NB4 (cell line): Measurements from ENCODE around the gene EMD.

Source experiments
- TF ChIP-seq, protein P1 (sequence below): IDR thresholded peaks from one replicate; pipeline ENCODE4 v1.5.1; 2012; ENCODE audit warnings: low read depth, low read length
- TF ChIP-seq, protein P2 (sequence below): IDR thresholded peaks from 2 replicates; pipeline ENCODE4 v1.6.1; 2011; ENCODE audit warnings: low read depth, low read length

DNA sequence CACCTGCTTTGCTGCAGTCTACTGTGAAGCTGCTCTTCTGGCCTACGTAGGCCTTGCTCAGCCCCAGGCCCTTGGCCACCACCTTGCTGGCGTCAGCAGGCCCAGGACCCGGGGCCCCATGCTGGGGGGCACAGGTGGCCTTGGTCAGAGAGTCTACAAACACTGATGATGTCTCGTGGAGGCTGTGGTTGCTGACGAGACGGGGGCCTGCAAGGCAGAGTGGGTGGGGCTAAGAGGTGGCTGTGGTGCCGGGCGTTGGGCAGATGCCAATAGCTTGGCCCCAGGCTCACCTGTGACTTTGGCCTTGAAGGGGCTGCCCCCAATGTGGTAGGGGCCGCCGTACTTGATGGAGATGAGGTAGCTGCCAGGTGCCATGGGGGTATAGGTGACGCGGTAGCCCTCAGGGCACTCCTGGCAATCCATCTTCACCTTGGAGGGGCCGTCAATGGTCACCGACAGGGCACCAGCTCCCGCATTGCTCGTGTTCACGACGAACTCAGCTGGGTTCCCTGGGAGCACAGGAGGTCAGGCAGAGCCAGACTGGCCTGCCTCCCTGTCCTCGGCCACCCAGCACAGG, 29.6 kb upstream of the EMD start:
- TF ChIP-seq, protein P1, sequence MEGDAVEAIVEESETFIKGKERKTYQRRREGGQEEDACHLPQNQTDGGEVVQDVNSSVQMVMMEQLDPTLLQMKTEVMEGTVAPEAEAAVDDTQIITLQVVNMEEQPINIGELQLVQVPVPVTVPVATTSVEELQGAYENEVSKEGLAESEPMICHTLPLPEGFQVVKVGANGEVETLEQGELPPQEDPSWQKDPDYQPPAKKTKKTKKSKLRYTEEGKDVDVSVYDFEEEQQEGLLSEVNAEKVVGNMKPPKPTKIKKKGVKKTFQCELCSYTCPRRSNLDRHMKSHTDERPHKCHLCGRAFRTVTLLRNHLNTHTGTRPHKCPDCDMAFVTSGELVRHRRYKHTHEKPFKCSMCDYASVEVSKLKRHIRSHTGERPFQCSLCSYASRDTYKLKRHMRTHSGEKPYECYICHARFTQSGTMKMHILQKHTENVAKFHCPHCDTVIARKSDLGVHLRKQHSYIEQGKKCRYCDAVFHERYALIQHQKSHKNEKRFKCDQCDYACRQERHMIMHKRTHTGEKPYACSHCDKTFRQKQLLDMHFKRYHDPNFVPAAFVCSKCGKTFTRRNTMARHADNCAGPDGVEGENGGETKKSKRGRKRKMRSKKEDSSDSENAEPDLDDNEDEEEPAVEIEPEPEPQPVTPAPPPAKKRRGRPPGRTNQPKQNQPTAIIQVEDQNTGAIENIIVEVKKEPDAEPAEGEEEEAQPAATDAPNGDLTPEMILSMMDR: no peak
- TF ChIP-seq, protein P2, sequence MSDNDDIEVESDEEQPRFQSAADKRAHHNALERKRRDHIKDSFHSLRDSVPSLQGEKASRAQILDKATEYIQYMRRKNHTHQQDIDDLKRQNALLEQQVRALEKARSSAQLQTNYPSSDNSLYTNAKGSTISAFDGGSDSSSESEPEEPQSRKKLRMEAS: no peak
